ENCODE results near the gene ZBTB4.

DNA sequence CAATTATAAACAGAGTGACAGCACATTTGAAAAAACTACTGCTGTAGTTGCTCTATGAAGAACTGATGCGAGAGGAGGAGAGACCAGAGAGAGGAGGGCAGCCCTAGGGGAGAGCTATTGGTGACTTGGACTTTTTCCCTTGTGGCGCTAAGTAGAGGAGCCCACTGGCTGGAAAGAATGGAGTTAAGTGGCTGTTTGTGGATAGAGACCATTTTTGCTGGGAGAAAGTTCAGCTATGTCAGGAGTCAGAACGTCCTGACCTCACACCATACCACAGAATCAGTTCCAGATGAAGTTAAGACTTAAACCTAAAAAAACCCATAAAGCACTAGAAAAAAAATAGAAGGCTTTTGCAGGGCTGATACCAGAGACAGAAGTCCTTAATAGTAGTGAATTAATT lies 6.8 kb upstream of the ZBTB4 start:
- TF ChIP-seq EP300 (IDR thresholded peaks at IDR 0.05; ENCODE audit: borderline replicate concordance): no peak
- TF ChIP-seq TAF1 (IDR thresholded peaks at IDR 0.05; ENCODE audit: low read depth): no peak
- TF ChIP-seq, protein P1, sequence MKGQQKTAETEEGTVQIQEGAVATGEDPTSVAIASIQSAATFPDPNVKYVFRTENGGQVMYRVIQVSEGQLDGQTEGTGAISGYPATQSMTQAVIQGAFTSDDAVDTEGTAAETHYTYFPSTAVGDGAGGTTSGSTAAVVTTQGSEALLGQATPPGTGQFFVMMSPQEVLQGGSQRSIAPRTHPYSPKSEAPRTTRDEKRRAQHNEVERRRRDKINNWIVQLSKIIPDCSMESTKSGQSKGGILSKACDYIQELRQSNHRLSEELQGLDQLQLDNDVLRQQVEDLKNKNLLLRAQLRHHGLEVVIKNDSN (IDR thresholded peaks at IDR 0.05): no peak
- TF ChIP-seq, protein P2, sequence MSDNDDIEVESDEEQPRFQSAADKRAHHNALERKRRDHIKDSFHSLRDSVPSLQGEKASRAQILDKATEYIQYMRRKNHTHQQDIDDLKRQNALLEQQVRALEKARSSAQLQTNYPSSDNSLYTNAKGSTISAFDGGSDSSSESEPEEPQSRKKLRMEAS (IDR thresholded peaks at IDR 0.05): no peak
- TF ChIP-seq CREB1 (IDR thresholded peaks at IDR 0.05; ENCODE audit: low read depth): no peak
- no peak for TF ChIP-seq RAD21 (IDR thresholded peaks at IDR 0.05; ENCODE audit: low read depth)
- no peak for TF ChIP-seq NFIC (IDR thresholded peaks at IDR 0.05)
- no peak for TF ChIP-seq YY1 (IDR thresholded peaks at IDR 0.05; ENCODE audit: low read depth)
- TF ChIP-seq TEAD4 (IDR thresholded peaks at IDR 0.05): no peak
